ENCODE measurements around the gene VSTM4.

GRCh38 chr10:49007129-49007528, 108.2 kb downstream of the VSTM4 start:
- TF ChIP-seq TCF7L2 (IDR thresholded peaks at IDR 0.05; ENCODE audit: low read depth, low read length) (no peak), ZNF316 (IDR thresholded peaks at IDR 0.05) (no peak), ZKSCAN8 (CRISPR knock-in tag; IDR thresholded peaks at IDR 0.05) (no peak), RAD21 (CRISPR knock-in tag; conservative IDR thresholded peaks at IDR 0.05 in 1 of 2, IDR thresholded peaks at IDR 0.05 in 1 of 2) (no peak), HCFC1 (IDR thresholded peaks at IDR 0.05; ENCODE audit: low read depth, low read length) (no peak), AFF4 (CRISPR knock-in tag; IDR thresholded peaks at IDR 0.05) (no peak), CTCF (IDR thresholded peaks at IDR 0.05 in 2 of 3, conservative IDR thresholded peaks at IDR 0.05 in 1 of 3; ENCODE audit: insufficient read depth in 2 of 3, low read depth in 1 of 3, low read length in 3 of 3) (no peak), TAF7 (tag; IDR thresholded peaks at IDR 0.05) (no peak), HINFP (tag; conservative IDR thresholded peaks at IDR 0.05; ENCODE audit: low read depth) (no peak), MLLT1 (IDR thresholded peaks at IDR 0.05) (no peak)
